ENCODE data around the gene GPC3. TPM values are rescaled to one million over a fixed set of nuclear protein-coding genes. Genes with fewer than 3 reads are reported as not detected.

GPC3 gene
- polyA plus RNA-seq, 3 donors = not detected

DNA sequence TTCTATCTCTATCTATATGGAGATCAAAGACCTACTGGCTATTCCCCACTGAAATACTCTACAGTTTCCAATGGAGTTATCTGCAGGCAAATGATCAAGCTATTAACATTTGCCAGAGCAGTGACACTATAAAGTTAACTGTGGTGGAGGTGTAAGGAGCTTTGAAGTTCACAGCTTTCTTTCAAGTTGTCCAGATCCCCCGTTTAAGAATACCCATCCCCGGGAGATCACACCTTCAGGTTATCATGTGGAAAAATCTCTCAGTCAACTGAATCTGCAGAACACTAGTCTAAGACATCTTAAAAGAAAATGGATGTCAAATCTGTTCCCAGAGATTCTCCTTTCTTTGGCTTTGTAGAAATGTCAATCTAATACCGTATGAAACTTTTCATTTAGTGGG is 80.1 kb downstream of the GPC3 start:
- H3K27ac Mint-ChIP-seq = no peak overlapping the region
- H3K36me3 Mint-ChIP-seq = no peaks in the 10 kb centered on the region
- Histone ChIP-seq H3K36me3 (replicated peaks in 1 of 2; ENCODE audit: control insufficient read depth in 1 of 2, insufficient read depth in 2 of 2, low read length in 2 of 2) (no peaks in the 10 kb centered on the region), H3K9me3 (replicated peaks in 1 of 2; ENCODE audit: control insufficient read depth in 1 of 2, insufficient read depth in 1 of 2, low read length in 2 of 2) (no peaks in the 10 kb centered on the region), H3K4me1 (ENCODE audit: control insufficient read depth in 1 of 2, insufficient read depth in 2 of 2, low read length in 2 of 2) (no peaks in the 10 kb centered on the region), H3K27ac (ENCODE audit: low read depth in 1 of 2, low read length in 2 of 2) (no peak overlapping the region), H2AFZ (ENCODE audit: insufficient read depth, low read depth, low read length, poor library complexity, severe bottlenecking) (no peak overlapping the region), H3K9ac (ENCODE audit: insufficient read depth, low read length, poor library complexity, severe bottlenecking) (no peak overlapping the region), H3K4me2 (replicated peaks; ENCODE audit: extremely low read depth, low read length, poor library complexity, severe bottlenecking) (no peak overlapping the region), H4K20me1 (ENCODE audit: insufficient read depth, low read length) (no peaks in the 10 kb centered on the region), H3K79me2 (ENCODE audit: insufficient read depth, low read length) (no peaks in the 10 kb centered on the region), H3K27me3 (ENCODE audit: control insufficient read depth in 2 of 2, insufficient read depth in 2 of 2, low read length in 2 of 2) (peaks cover 0 to 4% of the 10 kb centered on the region in 2 donors), H3K4me3 (replicated peaks in 1 of 3; ENCODE audit: low read depth in 2 of 3, low read length in 3 of 3) (no peak overlapping the region)
- intact Hi-C loops (cut with micrococcal nuclease) = no loop called here
- H3K27me3 Mint-ChIP-seq (ENCODE audit: low read depth in 3 of 3) = peaks cover 0 to 3% (median 1%) of the 10 kb centered on the region in 3 donors
- H3K4me3 Mint-ChIP-seq = no peak overlapping the region
- TF ChIP-seq, protein P1, sequence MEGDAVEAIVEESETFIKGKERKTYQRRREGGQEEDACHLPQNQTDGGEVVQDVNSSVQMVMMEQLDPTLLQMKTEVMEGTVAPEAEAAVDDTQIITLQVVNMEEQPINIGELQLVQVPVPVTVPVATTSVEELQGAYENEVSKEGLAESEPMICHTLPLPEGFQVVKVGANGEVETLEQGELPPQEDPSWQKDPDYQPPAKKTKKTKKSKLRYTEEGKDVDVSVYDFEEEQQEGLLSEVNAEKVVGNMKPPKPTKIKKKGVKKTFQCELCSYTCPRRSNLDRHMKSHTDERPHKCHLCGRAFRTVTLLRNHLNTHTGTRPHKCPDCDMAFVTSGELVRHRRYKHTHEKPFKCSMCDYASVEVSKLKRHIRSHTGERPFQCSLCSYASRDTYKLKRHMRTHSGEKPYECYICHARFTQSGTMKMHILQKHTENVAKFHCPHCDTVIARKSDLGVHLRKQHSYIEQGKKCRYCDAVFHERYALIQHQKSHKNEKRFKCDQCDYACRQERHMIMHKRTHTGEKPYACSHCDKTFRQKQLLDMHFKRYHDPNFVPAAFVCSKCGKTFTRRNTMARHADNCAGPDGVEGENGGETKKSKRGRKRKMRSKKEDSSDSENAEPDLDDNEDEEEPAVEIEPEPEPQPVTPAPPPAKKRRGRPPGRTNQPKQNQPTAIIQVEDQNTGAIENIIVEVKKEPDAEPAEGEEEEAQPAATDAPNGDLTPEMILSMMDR (IDR thresholded peaks at IDR 0.05) = no peak
- no peak for DNase-seq
- WGBS (ENCODE audit: insufficient coverage) = no CpG with 5 or more reads among the region's 3 CpGs
- no peaks in the 10 kb centered on the region for H3K4me1 Mint-ChIP-seq
- H3K9me3 Mint-ChIP-seq = peaks cover 0 to 2% (median 0%) of the 10 kb centered on the region in 7 donors

DNA sequence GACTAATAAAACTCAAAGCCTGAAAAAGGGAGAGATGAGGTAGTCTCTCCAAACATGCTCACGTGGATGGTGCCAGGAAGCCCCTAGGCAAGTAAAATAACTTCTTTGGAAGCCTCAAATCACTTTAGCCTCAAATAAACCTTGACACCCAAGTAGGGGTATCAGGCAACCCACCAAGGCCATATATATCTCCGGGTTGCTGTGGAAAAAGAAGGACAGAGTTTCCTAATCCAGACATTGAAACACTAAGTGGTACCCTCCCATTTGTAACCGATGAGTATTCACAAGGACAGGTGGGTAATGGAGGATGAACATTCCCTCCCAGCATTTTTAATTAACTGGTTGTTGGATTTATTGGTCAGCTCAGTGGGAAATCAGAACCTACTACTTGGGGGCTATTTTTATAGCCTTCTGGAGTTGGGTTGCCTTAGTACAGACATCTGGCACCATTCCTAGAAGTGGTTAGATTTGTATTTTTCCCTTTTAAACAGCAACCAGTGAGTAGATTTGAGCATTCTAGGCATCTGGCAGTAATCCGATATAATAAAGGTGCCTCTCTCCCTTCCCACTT is 87.7 kb downstream of the GPC3 start:
- intact Hi-C loops (cut with micrococcal nuclease) = no loop called here

More for the DNA sequence above, 87.7 kb downstream of the GPC3 start:
- Histone ChIP-seq H3K4me1 (ENCODE audit: control insufficient read depth in 1 of 2, insufficient read depth in 2 of 2, low read length in 2 of 2) (no peaks in the 10 kb centered on the region), H3K9me3 (replicated peaks in 1 of 2; ENCODE audit: control insufficient read depth in 1 of 2, insufficient read depth in 1 of 2, low read length in 2 of 2) (no peaks in the 10 kb centered on the region), H3K79me2 (ENCODE audit: insufficient read depth, low read length) (no peaks in the 10 kb centered on the region), H3K4me3 (replicated peaks in 1 of 3; ENCODE audit: low read depth in 2 of 3, low read length in 3 of 3) (no peak overlapping the region), H3K27ac (ENCODE audit: low read depth in 1 of 2, low read length in 2 of 2) (no peak overlapping the region), H2AFZ (ENCODE audit: insufficient read depth, low read depth, low read length, poor library complexity, severe bottlenecking) (no peak overlapping the region), H3K4me2 (replicated peaks; ENCODE audit: extremely low read depth, low read length, poor library complexity, severe bottlenecking) (no peak overlapping the region), H3K27me3 (ENCODE audit: control insufficient read depth in 2 of 2, insufficient read depth in 2 of 2, low read length in 2 of 2) (no peaks in the 10 kb centered on the region), H3K36me3 (replicated peaks in 1 of 2; ENCODE audit: control insufficient read depth in 1 of 2, insufficient read depth in 2 of 2, low read length in 2 of 2) (no peaks in the 10 kb centered on the region), H4K20me1 (ENCODE audit: insufficient read depth, low read length) (no peaks in the 10 kb centered on the region), H3K9ac (ENCODE audit: insufficient read depth, low read length, poor library complexity, severe bottlenecking) (no peak overlapping the region)
- H3K27me3 Mint-ChIP-seq (ENCODE audit: low read depth in 3 of 3) = peaks cover 0 to 4% (median 0%) of the 10 kb centered on the region in 3 donors
- no peaks in the 10 kb centered on the region for H3K4me1 Mint-ChIP-seq
- DNase-seq = no peak
- no peaks in the 10 kb centered on the region for H3K36me3 Mint-ChIP-seq
- WGBS (ENCODE audit: insufficient coverage) = no CpG with 5 or more reads among the region's 4 CpGs
- H3K4me3 Mint-ChIP-seq = no peak overlapping the region
- H3K9me3 Mint-ChIP-seq = peaks cover 0 to 5% (median 2%) of the 10 kb centered on the region in 7 donors
- H3K27ac Mint-ChIP-seq = no peak overlapping the region
- TF ChIP-seq, protein P1 (IDR thresholded peaks at IDR 0.05) = no peak
